Prostate gland (tissue), 2 donors: ENCODE results near the gene FXYD5.

ENCODE experiments used
- POLR2A ChIP-seq: fragments of 450-650 bp; IDR thresholded peaks from one replicate; pipeline ENCODE4 v1.6.1; 2016; ENCODE audit warnings: antibody characterized with exemption, mild to moderate bottlenecking
- POLR2AphosphoS5 ChIP-seq: sonication (generic); formaldehyde crosslinking; IDR thresholded peaks from one replicate; pipeline ENCODE4 v1.6.1; 2017; ENCODE audit warnings: antibody characterized with exemption
- TF ChIP-seq, protein P1 (sequence below), 4 experiments: fragments of 200-600 bp in 2 of 4; fragments of 450-650 bp in 2 of 4; sonication (generic) in 2 of 4; IDR thresholded peaks; 1 replicate in 3 of 4; 2 replicates in 1 of 4; pipeline ENCODE4 v1.5.1; 2016 to 2019; ENCODE audit warnings: antibody characterized with exemption in 4 of 4, mild to moderate bottlenecking in 2 of 4, moderate library complexity in 2 of 4

DNA sequence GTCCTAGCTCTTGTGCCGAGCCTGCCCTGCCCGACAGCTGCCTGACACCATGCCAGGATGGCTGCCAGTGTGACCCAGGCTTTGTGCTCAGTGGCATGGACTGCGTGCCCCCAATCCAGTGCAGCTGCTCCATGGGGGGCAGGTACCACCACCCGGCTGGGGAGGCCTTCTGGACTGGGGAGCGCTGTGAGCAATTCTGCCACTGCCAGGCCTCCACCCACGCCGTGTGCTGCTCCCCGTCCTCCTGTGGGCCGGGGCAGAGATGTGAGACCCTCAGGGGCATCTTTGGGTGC, 48.3 kb upstream of the FXYD5 start:
- TF ChIP-seq, protein P1, sequence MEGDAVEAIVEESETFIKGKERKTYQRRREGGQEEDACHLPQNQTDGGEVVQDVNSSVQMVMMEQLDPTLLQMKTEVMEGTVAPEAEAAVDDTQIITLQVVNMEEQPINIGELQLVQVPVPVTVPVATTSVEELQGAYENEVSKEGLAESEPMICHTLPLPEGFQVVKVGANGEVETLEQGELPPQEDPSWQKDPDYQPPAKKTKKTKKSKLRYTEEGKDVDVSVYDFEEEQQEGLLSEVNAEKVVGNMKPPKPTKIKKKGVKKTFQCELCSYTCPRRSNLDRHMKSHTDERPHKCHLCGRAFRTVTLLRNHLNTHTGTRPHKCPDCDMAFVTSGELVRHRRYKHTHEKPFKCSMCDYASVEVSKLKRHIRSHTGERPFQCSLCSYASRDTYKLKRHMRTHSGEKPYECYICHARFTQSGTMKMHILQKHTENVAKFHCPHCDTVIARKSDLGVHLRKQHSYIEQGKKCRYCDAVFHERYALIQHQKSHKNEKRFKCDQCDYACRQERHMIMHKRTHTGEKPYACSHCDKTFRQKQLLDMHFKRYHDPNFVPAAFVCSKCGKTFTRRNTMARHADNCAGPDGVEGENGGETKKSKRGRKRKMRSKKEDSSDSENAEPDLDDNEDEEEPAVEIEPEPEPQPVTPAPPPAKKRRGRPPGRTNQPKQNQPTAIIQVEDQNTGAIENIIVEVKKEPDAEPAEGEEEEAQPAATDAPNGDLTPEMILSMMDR (IDR thresholded peaks at IDR 0.05), result no peak
- no peak for TF ChIP-seq POLR2AphosphoS5
- no peak for TF ChIP-seq POLR2A
